B cell (primary cell): ENCODE data around the gene KLF7. TPM values are rescaled to one million over a fixed set of nuclear protein-coding genes. Genes with fewer than 3 reads are reported as not detected.

Experiments
- ATAC-seq: fragments of 200-7000 bp; cut with Tn5 transposase; one replicate; pipeline ENCODE4 v1.10.0; 2021; ENCODE audit warnings: low read depth, mild to moderate bottlenecking, moderate number of reproducible peaks, moderate library complexity
- CTCF ChIA-PET: fragments of 350-600 bp; sonication (Branson Sonifier 250); formaldehyde crosslinking; loops from one replicate; lab custom pipeline; 2021; ENCODE audit warnings: antibody characterized with exemption, inconsistent platforms; lab: Charles Lee
- POLR2A ChIA-PET: fragments of 350-600 bp; sonication (Branson Sonifier 250); formaldehyde crosslinking; loops from one replicate; lab custom pipeline; 2021; ENCODE audit warnings: antibody characterized with exemption; lab: Charles Lee
- DNase-seq: peaks from one replicate; pipeline ENCODE4 v3.0.0; 2013
- H2AFZ ChIP-seq: 2 replicates; pipeline ENCODE4 v1.6.1; 2012; ENCODE audit warnings: mild to moderate bottlenecking, low read depth, low read length; ENCODE audit not compliant: insufficient read depth, poor library complexity, severe bottlenecking
- H3K27ac ChIP-seq, 2 donors: 1 replicate in 1 of 2; 2 replicates in 1 of 2; pipeline ENCODE4 v1.5.1; 2012 to 2013; ENCODE audit warnings: low read length in 2 of 2, mild to moderate bottlenecking in 2 of 2, moderate library complexity in 1 of 2
- H3K27me3 ChIP-seq, 4 experiments: fragments of 200-600 bp in 1 of 4; sonication (generic) in 1 of 4; replicated peaks in 1 of 4; 1 replicate in 2 of 4; 2 replicates in 2 of 4; pipeline versions ENCODE4 v1.6.1 to v1.7.0; 2013 to 2016; ENCODE audit warnings: low read length in 3 of 4, mild to moderate bottlenecking in 2 of 4, mixed read lengths in 1 of 4, moderate library complexity in 1 of 4; ENCODE audit not compliant: insufficient read depth in 4 of 4, control insufficient read depth in 3 of 4; ENCODE audit errors: control extremely low read depth in 1 of 4
- H3K36me3 ChIP-seq, 2 experiments: replicated peaks in 1 of 2; 1 replicate in 1 of 2; 2 replicates in 1 of 2; pipeline versions ENCODE4 v1.6.1 to v1.7.1; 2013; ENCODE audit warnings: low read length in 1 of 2; ENCODE audit not compliant: insufficient read depth in 2 of 2, control insufficient read depth in 1 of 2; ENCODE audit errors: control extremely low read depth in 1 of 2, extremely low read depth in 1 of 2
- H3K4me1 ChIP-seq, 2 donors: fragments of 200-600 bp in 1 of 2; sonication (generic) in 1 of 2; 1 replicate in 1 of 2; 2 replicates in 1 of 2; pipeline versions ENCODE4 v1.5.1 to v1.6.1; 2013 to 2017; ENCODE audit warnings: low read length in 2 of 2; ENCODE audit not compliant: control insufficient read depth in 2 of 2, insufficient read depth in 2 of 2
- H3K4me2 ChIP-seq: replicated peaks from 2 replicates; pipeline ENCODE3; 2012; ENCODE audit warnings: mild to moderate bottlenecking, low read depth, low read length; ENCODE audit not compliant: poor library complexity, severe bottlenecking
- H3K4me3 ChIP-seq, 5 experiments: fragments of 200-600 bp in 1 of 5; sonication (generic) in 1 of 5; 1 replicate in 3 of 5; 2 replicates in 2 of 5; pipeline versions ENCODE4 v1.5.1 to v1.7.0; 2011 to 2016; ENCODE audit warnings: low read length in 4 of 5, mild to moderate bottlenecking in 4 of 5, low read depth in 2 of 5, control low read depth in 1 of 5, moderate library complexity in 1 of 5; ENCODE audit not compliant: insufficient read depth in 1 of 5; ENCODE audit errors: control extremely low read depth in 1 of 5, extremely low read depth in 1 of 5
- H3K79me2 ChIP-seq: fragments of 200-600 bp; sonication (generic); one replicate; pipeline ENCODE4 v1.6.0; 2016; ENCODE audit warnings: low read length; ENCODE audit not compliant: control insufficient read depth, insufficient read depth
- H3K9ac ChIP-seq: fragments of 200-600 bp; sonication (generic); 2 replicates; pipeline ENCODE4 v1.6.1; 2017; ENCODE audit warnings: mild to moderate bottlenecking, low read length, moderate library complexity
- H3K9me3 ChIP-seq, 3 donors: one replicate each; pipeline versions ENCODE4 v1.6.1 to v1.7.1; 2013; ENCODE audit warnings: low read length in 2 of 3; ENCODE audit not compliant: control insufficient read depth in 2 of 3, insufficient read depth in 1 of 3; ENCODE audit errors: control extremely low read depth in 1 of 3
- H4K20me1 ChIP-seq: 2 replicates; pipeline ENCODE4 v1.6.0; 2012; ENCODE audit warnings: mild to moderate bottlenecking, low read length; ENCODE audit not compliant: insufficient read depth, control insufficient read depth, poor library complexity, severe bottlenecking
- H3K27ac Mint-ChIP-seq: one replicate; pipeline ENCODE4 v1.8.0; 2021; ENCODE audit warnings: mixed read lengths
- H3K27me3 Mint-ChIP-seq: one replicate; pipeline ENCODE4 v1.8.0; 2021; ENCODE audit warnings: mixed read lengths
- H3K4me1 Mint-ChIP-seq: one replicate; pipeline ENCODE4 v1.8.0; 2021; ENCODE audit warnings: mixed read lengths
- H3K4me3 Mint-ChIP-seq: one replicate; pipeline ENCODE4 v1.8.0; 2021; ENCODE audit warnings: mixed read lengths
- H3K9me3 Mint-ChIP-seq: one replicate; pipeline ENCODE4 v1.8.0; 2022; ENCODE audit warnings: mixed read lengths; ENCODE audit not compliant: insufficient read depth
- EZH2 ChIP-seq: IDR thresholded peaks from 2 replicates; pipeline ENCODE4 v1.6.1; 2012; ENCODE audit warnings: borderline replicate concordance, low read depth, mild to moderate bottlenecking, moderate library complexity, low read length; ENCODE audit not compliant: insufficient read depth, poor library complexity, severe bottlenecking
- WGBS: methylation state at CpG from one replicate; pipeline ENCODE4 v1.1.5; 2013; ENCODE audit warnings: missing lambda C conversion rate; ENCODE audit not compliant: insufficient coverage; 5-methylcytosine and 5-hydroxymethylcytosine counted together
- intact Hi-C: fragments of 100-400 bp; cut with micrococcal nuclease; formaldehyde crosslinking; loops from one replicate; pipeline ENCODE4 v1.10.0; 2022
- polyA plus RNA-seq: library from polyadenylated mRNA; depleted of rRNA; stranded (reverse); fragments of >200 nt; gene quantifications from 2 replicates; pipeline ENCODE4 v1.2.3, GENCODE V29; 2012
- total RNA-seq, 2 donors: library from RNA; stranded (reverse); fragments of 120-200 nt in 1 of 2; gene quantifications; 1 replicate in 1 of 2; 2 replicates in 1 of 2; pipeline versions ENCODE4 v1.2.3 to v1.2.4, GENCODE V29; 2013 to 2022
- TF ChIP-seq, protein P1 (sequence below): fragments of 200-600 bp; IDR thresholded peaks from one replicate; pipeline ENCODE4 v1.8.0; 2022; ENCODE audit warnings: antibody characterized with exemption, mild to moderate bottlenecking

Gene KLF7
- total and polyA plus RNA-seq, 2 donors (not counting 1 experiment from before 2014, with no cell fraction given), result 46.2 to 93.2 TPM

DNA sequence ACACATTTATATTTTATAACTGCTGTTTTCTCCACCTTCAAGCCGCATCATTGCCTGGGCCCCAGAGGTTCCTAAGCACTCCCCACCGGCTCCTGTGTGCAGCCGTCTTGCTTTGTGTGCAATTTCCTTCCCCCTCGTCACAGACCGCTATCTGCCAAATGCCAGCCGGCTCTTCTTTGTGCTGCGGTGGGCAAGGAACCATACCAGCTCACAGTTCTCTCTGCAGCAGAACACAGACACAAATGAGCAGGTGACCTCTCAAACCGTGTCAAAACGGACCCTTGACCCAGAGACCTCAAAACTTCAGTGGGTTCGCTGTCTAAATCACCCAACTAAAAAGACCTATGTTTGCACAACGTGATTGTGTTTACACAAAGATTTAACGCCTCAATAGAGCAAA is 58.2 kb downstream of the KLF7 start:
- WGBS, result 8% methylated on average over 9 of the region's 12 CpGs
- peak overlapping the region; percentile 15 for H3K4me3 Mint-ChIP-seq
- no peaks in the 10 kb centered on the region for H3K9me3 Mint-ChIP-seq
- Histone ChIP-seq H3K27me3 (no peaks in the 10 kb centered on the region), H3K4me1 (peaks cover 13 to 15% of the 10 kb centered on the region in 2 donors), H3K4me2 (peak overlapping the region; percentile 29), H3K4me3 (no peak overlapping the region), H2AFZ (no peak overlapping the region), H3K79me2 (peaks cover 7% of the 10 kb centered on the region), H3K36me3 (peaks cover 0 to 7% of the 10 kb centered on the region in 2 experiments), H3K9ac (no peak overlapping the region), H4K20me1 (peaks cover 17% of the 10 kb centered on the region), H3K27ac (no peak overlapping the region), H3K9me3 (no peaks in the 10 kb centered on the region)
- intact Hi-C loops, result no loop called here
- H3K27ac Mint-ChIP-seq, result no peak overlapping the region
- DNase-seq (peak; percentile 33), ATAC-seq (peak; percentile 56)
- ChIA-PET POLR2A (no interaction called here), CTCF (interaction anchor here (0.5 to 1.4 kb wide), 2 partner anchors 7 to 35 kb away, joined by 3 read pairs; no protein-coding TSS in a partner anchor)
- TF ChIP-seq, protein P1, sequence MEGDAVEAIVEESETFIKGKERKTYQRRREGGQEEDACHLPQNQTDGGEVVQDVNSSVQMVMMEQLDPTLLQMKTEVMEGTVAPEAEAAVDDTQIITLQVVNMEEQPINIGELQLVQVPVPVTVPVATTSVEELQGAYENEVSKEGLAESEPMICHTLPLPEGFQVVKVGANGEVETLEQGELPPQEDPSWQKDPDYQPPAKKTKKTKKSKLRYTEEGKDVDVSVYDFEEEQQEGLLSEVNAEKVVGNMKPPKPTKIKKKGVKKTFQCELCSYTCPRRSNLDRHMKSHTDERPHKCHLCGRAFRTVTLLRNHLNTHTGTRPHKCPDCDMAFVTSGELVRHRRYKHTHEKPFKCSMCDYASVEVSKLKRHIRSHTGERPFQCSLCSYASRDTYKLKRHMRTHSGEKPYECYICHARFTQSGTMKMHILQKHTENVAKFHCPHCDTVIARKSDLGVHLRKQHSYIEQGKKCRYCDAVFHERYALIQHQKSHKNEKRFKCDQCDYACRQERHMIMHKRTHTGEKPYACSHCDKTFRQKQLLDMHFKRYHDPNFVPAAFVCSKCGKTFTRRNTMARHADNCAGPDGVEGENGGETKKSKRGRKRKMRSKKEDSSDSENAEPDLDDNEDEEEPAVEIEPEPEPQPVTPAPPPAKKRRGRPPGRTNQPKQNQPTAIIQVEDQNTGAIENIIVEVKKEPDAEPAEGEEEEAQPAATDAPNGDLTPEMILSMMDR, result no peak
- TF ChIP-seq EZH2, result no peak
- H3K27me3 Mint-ChIP-seq, result no peaks in the 10 kb centered on the region
- H3K4me1 Mint-ChIP-seq, result peaks cover 30% of the 10 kb centered on the region

DNA sequence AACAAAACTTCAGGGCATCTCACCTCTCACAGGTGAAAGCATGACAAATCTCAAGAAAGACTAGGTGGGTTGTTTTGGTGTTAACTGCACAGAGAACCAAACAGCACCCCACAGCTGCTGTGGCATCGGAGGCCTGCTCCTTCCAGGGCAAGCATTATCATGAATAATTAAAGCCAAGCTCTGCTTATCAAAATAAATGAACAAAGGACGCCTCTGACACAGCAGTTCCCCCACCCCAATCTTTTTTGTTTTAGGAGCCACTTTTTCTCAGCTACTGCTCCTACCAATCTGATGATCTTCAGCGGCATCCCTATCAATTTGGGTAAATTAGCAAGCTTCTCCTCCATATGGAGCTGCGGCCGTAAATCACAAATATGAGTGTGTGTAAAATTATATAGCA is 58.6 kb downstream of the KLF7 start:
- Histone ChIP-seq H3K9me3 (no peaks in the 10 kb centered on the region), H3K9ac (no peak overlapping the region), H3K36me3 (peaks cover 0 to 7% of the 10 kb centered on the region in 2 experiments), H3K4me1 (peaks cover 9 to 11% of the 10 kb centered on the region in 2 donors), H3K4me3 (no peak overlapping the region), H3K27ac (no peak overlapping the region), H3K27me3 (no peaks in the 10 kb centered on the region), H3K4me2 (peak overlapping the region; percentile 29), H2AFZ (no peak overlapping the region), H4K20me1 (peaks cover 13% of the 10 kb centered on the region), H3K79me2 (peaks cover 4% of the 10 kb centered on the region)
- Mint-ChIP-seq H3K27ac (no peak overlapping the region), H3K4me3 (no peak overlapping the region), H3K4me1 (peaks cover 26% of the 10 kb centered on the region), H3K27me3 (no peaks in the 10 kb centered on the region), H3K9me3 (no peaks in the 10 kb centered on the region)
- DNase-seq, result no peak
- POLR2A ChIA-PET, result no interaction called here
- ATAC-seq, result no peak
- no peak for TF ChIP-seq EZH2
- TF ChIP-seq, protein P1, result no peak
- CTCF ChIA-PET, result interaction anchor here (0.5 to 1.4 kb wide), 2 partner anchors 8 to 36 kb away, joined by 3 read pairs; no protein-coding TSS in a partner anchor
- intact Hi-C loops, result no loop called here
- 57% methylated on average over 2 of the region's 5 CpGs for WGBS
